HG03135 (cell line): Measurements from ENCODE around the gene ZNF322.

ENCODE experiments used
- ATAC-seq: cut with Tn5 transposase; IDR thresholded peaks from one replicate; pipeline ENCODE4 v1.9.1; 2021; ENCODE audit warnings: mild to moderate bottlenecking, moderate library complexity; ENCODE audit not compliant: unreplicated experiment

ZNF322 gene

GRCh38 chr6:26613689-26614683 lies 45.6 kb downstream of the ZNF322 start:
- ATAC-seq, result no peak

- ATAC-seq, result no peak
These were observed 46.3 kb downstream of the ZNF322 start for GRCh38 chr6:26613201-26613600.

GRCh38 chr6:26611599-26611998 lies 47.9 kb downstream of the ZNF322 start:
- no peak for ATAC-seq

- no peak for ATAC-seq
These were observed 50.1 kb downstream of the ZNF322 start for GRCh38 chr6:26609463-26609862.

GRCh38 chr6:26607434-26608230 lies 51.9 kb downstream of the ZNF322 start:
- ATAC-seq, result no peak

- no peak for ATAC-seq
These were observed 54.7 kb downstream of the ZNF322 start for GRCh38 chr6:26604797-26605196.

GRCh38 chr6:26604026-26604425 lies 55.5 kb downstream of the ZNF322 start:
- ATAC-seq, result no peak

GRCh38 chr6:26602262-26602661 lies 57.3 kb downstream of the ZNF322 start:
- ATAC-seq, result no peak

- no peak for ATAC-seq
These were observed 58.8 kb downstream of the ZNF322 start for GRCh38 chr6:26600759-26601158.

- ATAC-seq, result no peak
These were observed 60.0 kb downstream of the ZNF322 start for GRCh38 chr6:26599591-26599990.

- ATAC-seq, result no peak
These were observed 60.4 kb downstream of the ZNF322 start for GRCh38 chr6:26599134-26599533.

GRCh38 chr6:26598267-26598666 lies 61.3 kb downstream of the ZNF322 start:
- ATAC-seq, result no peak

GRCh38 chr6:26597821-26598220 lies 61.7 kb downstream of the ZNF322 start:
- ATAC-seq, result no peak

GRCh38 chr6:26597389-26597766 lies 62.2 kb downstream of the ZNF322 start:
- no peak for ATAC-seq

- peak; percentile 79 for ATAC-seq
These were observed 62.8 kb downstream of the ZNF322 start, which contains the start of gene ABT1 for GRCh38 chr6:26596579-26597388. Gene ABT1 (plus strand): TSS chr6:26596953. CDS start chr6:26596983, 30 bp downstream.

- peak; percentile 47 for ATAC-seq
These were observed 63.8 kb downstream of the ZNF322 start for GRCh38 chr6:26595669-26596269.

- no peak for ATAC-seq
These were observed 64.6 kb downstream of the ZNF322 start for GRCh38 chr6:26594730-26595632.

GRCh38 chr6:26594131-26594498 lies 65.4 kb downstream of the ZNF322 start:
- no peak for ATAC-seq
